Measurements from ENCODE around the gene FAM3D. TPM values are rescaled to one million over a fixed set of nuclear protein-coding genes. Genes with fewer than 3 reads are reported as not detected.
"Not testable (repeated sequence)": the region's sequence is repeated elsewhere in the genome, so short reads cannot be mapped to it uniquely, and the experiment has no call there.

FAM3D gene
- polyA plus RNA-seq (2014; cell fraction: cytosol; rRNA removed): 0.56 TPM in 1 of 2 replicates, not detected in the other
- polyA plus RNA-seq (2014; cell fraction: nucleus; rRNA removed): not detected in 2 replicates

- no peak for DNase-seq (ENCODE audit: low spot score)
Measured at GRCh38 chr3:58666683-58667082, at the start of gene FAM3D. TSS of gene FAM3D (minus strand) at chr3:58666774. CDS start at chr3:58655563, 11,211 bp downstream.

GRCh38 chr3:58713715-58714401, 47.3 kb upstream of the FAM3D start:
- DNase-seq (ENCODE audit: low spot score): no peak

- DNase-seq (ENCODE audit: low spot score): peak; percentile 29
Measured at GRCh38 chr3:58711871-58712270, 45.3 kb upstream of the FAM3D start.

- not testable (repeated sequence) for DNase-seq (ENCODE audit: low spot score)
Measured at GRCh38 chr3:58708983-58709382, 42.4 kb upstream of the FAM3D start.

- peak; percentile 82 for DNase-seq (ENCODE audit: low spot score)
Measured at GRCh38 chr3:58708116-58708791, 41.7 kb upstream of the FAM3D start.

- DNase-seq (ENCODE audit: low spot score): peak; percentile 90
Measured at GRCh38 chr3:58707390-58707930, 40.9 kb upstream of the FAM3D start.

GRCh38 chr3:58706395-58707167, 40.0 kb upstream of the FAM3D start:
- peak; percentile 23 for DNase-seq (ENCODE audit: low spot score)

GRCh38 chr3:58704745-58705144, 38.2 kb upstream of the FAM3D start:
- no peak for DNase-seq (ENCODE audit: low spot score)

- DNase-seq (ENCODE audit: low spot score): not testable (repeated sequence)
Measured at GRCh38 chr3:58704304-58704703, 37.7 kb upstream of the FAM3D start.

GRCh38 chr3:58698246-58698645, 31.7 kb upstream of the FAM3D start:
- DNase-seq (ENCODE audit: low spot score): no peak

- no peak for DNase-seq (ENCODE audit: low spot score)
Measured at GRCh38 chr3:58697561-58697960, 31.0 kb upstream of the FAM3D start.

GRCh38 chr3:58696813-58697212, 30.2 kb upstream of the FAM3D start:
- DNase-seq (ENCODE audit: low spot score): not testable (repeated sequence)

GRCh38 chr3:58696093-58696492, 29.5 kb upstream of the FAM3D start:
- DNase-seq (ENCODE audit: low spot score): no peak

- DNase-seq (ENCODE audit: low spot score): not testable (repeated sequence)
Measured at GRCh38 chr3:58695284-58695683, 28.7 kb upstream of the FAM3D start.

GRCh38 chr3:58693940-58694850, 27.6 kb upstream of the FAM3D start:
- DNase-seq (ENCODE audit: low spot score): no peak

GRCh38 chr3:58692484-58692883, 25.9 kb upstream of the FAM3D start:
- no peak for DNase-seq (ENCODE audit: low spot score)

- DNase-seq (ENCODE audit: low spot score): peak; percentile 47
Measured at GRCh38 chr3:58691997-58692396, 25.4 kb upstream of the FAM3D start.

GRCh38 chr3:58690490-58690889, 23.9 kb upstream of the FAM3D start:
- DNase-seq (ENCODE audit: low spot score): no peak

- no peak for DNase-seq (ENCODE audit: low spot score)
Measured at GRCh38 chr3:58688574-58688973, 22.0 kb upstream of the FAM3D start.

- DNase-seq (ENCODE audit: low spot score): no peak
Measured at GRCh38 chr3:58686847-58687246, 20.3 kb upstream of the FAM3D start.

- DNase-seq (ENCODE audit: low spot score): no peak
Measured at GRCh38 chr3:58685641-58686040, 19.1 kb upstream of the FAM3D start.

Data from SK-N-DZ (cell line).